Natural killer cell treated with Interleukin-12 subunit alpha and Interleukin-12 subunit beta and Interleukin-15 and Interleukin-18, amount 100 ng/mL, for 72 hours (primary cell): Measurements from ENCODE around the gene ADAMTS2. TPM values are rescaled to one million over a fixed set of nuclear protein-coding genes. Genes with fewer than 3 reads are reported as not detected.
A peak's percentile ranks its signal among the peaks of the same experiment; 100 is the strongest.

Experiments used
- ATAC-seq, 2 donors: fragments of 150-1000 bp; cut with Tn5 transposase in 1 of 2; sonication (Bioruptor Pico), chemical (Tn5 transposase) in 1 of 2; 2 replicates each; pipeline ENCODE4 v1.10.0; 2021
- DNase-seq: peaks from one replicate; pipeline ENCODE4 v3.0.0; 2022; ENCODE audit warnings: low spot score
- H3K27ac Mint-ChIP-seq, 2 donors: 1 replicate in 1 of 2; 2 replicates in 1 of 2; pipeline ENCODE4 v1.8.0; 2022; ENCODE audit warnings: mixed read lengths in 2 of 2, mild to moderate bottlenecking in 1 of 2, moderate library complexity in 1 of 2
- H3K27me3 Mint-ChIP-seq, 2 donors: 1 replicate in 1 of 2; 2 replicates in 1 of 2; pipeline ENCODE4 v1.8.0; 2022; ENCODE audit warnings: mixed read lengths in 2 of 2
- H3K36me3 Mint-ChIP-seq: one replicate; pipeline ENCODE4 v1.8.0; 2022; ENCODE audit warnings: mixed read lengths
- H3K4me1 Mint-ChIP-seq, 2 donors: 1 replicate in 1 of 2; 2 replicates in 1 of 2; pipeline ENCODE4 v1.8.0; 2022; ENCODE audit warnings: low read depth in 2 of 2, mixed read lengths in 2 of 2, mild to moderate bottlenecking in 1 of 2
- H3K4me3 Mint-ChIP-seq: one replicate; pipeline ENCODE4 v1.8.0; 2022; ENCODE audit warnings: mixed read lengths
- H3K9me3 Mint-ChIP-seq: 2 replicates; pipeline ENCODE4 v1.8.0; 2022; ENCODE audit warnings: mixed read lengths
- total RNA-seq, 2 donors: library from RNA; stranded (reverse); gene quantifications; one replicate each; pipeline ENCODE4 v1.2.3, GENCODE V29; 2022

ADAMTS2 gene
- total RNA-seq, 2 donors from 2014 or later = not detected

GRCh38 chr5:179368126-179368805 lies 23.0 kb upstream of the ADAMTS2 start:
- DNase-seq (peak; percentile 16), ATAC-seq (no peak)
- H3K9me3 Mint-ChIP-seq = no peaks in the 10 kb centered on the region
- no peaks in the 10 kb centered on the region for H3K27me3 Mint-ChIP-seq
- H3K4me1 Mint-ChIP-seq = no peaks in the 10 kb centered on the region
- no peak overlapping the region for H3K4me3 Mint-ChIP-seq
- H3K27ac Mint-ChIP-seq = no peak overlapping the region
- H3K36me3 Mint-ChIP-seq = no peaks in the 10 kb centered on the region

DNA sequence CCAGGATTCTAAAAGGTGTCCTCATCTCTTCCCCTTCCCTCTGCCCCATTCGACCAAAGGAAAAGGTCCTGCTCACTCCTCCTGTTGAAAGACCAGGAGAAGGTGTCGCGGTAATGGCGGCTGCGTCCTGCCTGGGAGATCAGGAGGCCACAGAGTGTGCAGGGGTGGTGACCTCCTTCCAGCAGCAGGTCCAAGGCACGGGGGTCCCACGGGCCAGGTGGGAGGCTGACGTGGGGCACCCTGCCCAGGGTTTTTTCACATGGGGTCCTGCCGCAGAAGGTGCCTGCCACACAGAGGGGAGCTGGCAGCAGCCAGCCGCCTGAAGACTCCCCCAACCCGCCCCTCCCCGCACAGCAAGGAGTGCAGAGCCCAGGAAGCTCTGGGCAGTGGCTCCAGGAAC lies 22.2 kb upstream of the ADAMTS2 start:
- H3K27ac Mint-ChIP-seq = no peak overlapping the region
- no peaks in the 10 kb centered on the region for H3K27me3 Mint-ChIP-seq
- ATAC-seq = no peak
- peak; percentile 58 for DNase-seq
- H3K4me1 Mint-ChIP-seq = no peaks in the 10 kb centered on the region
- no peaks in the 10 kb centered on the region for H3K36me3 Mint-ChIP-seq
- H3K4me3 Mint-ChIP-seq = no peak overlapping the region
- H3K9me3 Mint-ChIP-seq = no peaks in the 10 kb centered on the region

DNA sequence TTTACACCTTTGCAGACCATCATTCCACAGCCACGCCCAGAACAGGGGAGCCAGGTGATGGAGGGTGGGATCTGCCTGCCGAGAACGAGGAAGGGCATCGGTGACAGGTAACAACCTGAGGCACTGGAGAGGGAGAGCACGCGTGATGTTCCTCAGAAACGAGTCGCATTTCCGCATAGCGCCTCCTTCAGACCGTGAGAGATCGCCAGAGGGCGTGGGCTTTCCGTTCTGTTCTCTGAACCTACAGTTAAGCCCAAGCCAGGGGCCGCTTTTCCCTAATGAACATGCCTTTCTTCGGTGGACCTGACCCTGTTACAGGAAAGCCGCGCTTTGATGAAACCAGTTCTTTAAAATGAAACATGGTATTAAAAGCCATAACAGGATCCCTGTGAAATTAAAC lies 17.1 kb upstream of the ADAMTS2 start:
- peaks cover 4 to 5% of the 10 kb centered on the region in 2 donors for H3K27me3 Mint-ChIP-seq
- no peak for DNase-seq

DNA sequence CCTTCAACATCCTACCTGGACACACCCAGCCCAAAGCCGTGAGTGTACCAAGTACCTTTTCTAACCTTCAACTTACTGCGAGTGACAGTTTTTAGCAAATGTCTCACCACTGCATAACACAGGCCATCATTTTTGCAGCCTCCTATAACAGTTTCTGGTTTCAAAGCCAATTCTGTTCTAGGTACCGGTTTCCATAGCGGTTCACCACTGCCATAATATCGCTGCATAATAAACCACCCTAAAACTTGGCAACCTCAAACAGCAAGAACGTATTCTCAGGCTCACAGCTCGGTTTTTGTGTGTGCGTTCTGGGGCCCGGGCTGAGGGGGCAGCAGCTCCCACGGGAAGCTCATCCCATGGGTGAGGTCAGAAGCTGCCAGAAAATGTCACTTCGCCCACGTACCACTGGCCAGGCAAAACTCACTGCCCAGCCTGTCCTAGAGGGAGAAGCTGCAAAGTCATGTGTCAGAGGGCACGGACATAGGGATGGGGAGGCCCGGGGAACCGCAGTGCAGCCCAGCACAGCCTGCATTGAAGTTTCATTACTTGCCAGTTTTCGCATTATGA lies 15.9 kb upstream of the ADAMTS2 start:
- H3K27ac Mint-ChIP-seq = no peak overlapping the region
- H3K36me3 Mint-ChIP-seq = no peaks in the 10 kb centered on the region
- no peaks in the 10 kb centered on the region for H3K4me1 Mint-ChIP-seq
- peaks cover 4 to 5% of the 10 kb centered on the region in 2 donors for H3K27me3 Mint-ChIP-seq
- H3K4me3 Mint-ChIP-seq = no peak overlapping the region
- no peaks in the 10 kb centered on the region for H3K9me3 Mint-ChIP-seq
- DNase-seq = no peak
- no peak for ATAC-seq

More for the DNA sequence above, 17.1 kb upstream of the ADAMTS2 start:
- Mint-ChIP-seq H3K4me1 (no peaks in the 10 kb centered on the region), H3K36me3 (no peaks in the 10 kb centered on the region), H3K27ac (no peak overlapping the region), H3K4me3 (no peak overlapping the region), H3K9me3 (no peaks in the 10 kb centered on the region)
- ATAC-seq = no peak

DNA sequence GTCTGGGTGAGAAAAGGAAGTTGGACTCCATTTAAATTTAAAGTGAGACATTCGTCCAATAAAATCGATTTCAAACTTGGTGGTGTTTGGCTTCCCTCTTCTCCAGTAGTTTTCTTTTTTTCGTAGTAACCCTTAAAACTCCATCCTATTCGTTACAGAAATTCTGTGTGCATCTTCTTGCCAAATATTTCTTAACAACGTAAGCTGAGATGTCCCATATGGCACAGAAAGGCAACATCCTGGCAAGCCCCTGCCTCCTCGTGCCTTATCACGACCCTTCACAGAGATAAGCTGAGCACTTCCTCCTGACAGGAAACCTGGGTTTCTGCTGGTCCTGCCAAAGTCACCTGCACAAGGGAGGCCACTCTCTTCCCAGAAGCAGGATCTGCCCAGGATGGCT lies 11.8 kb upstream of the ADAMTS2 start:
- no peak overlapping the region for H3K4me3 Mint-ChIP-seq
- no peaks in the 10 kb centered on the region for H3K36me3 Mint-ChIP-seq
- DNase-seq = no peak
- no peak for ATAC-seq
- H3K4me1 Mint-ChIP-seq = no peaks in the 10 kb centered on the region
- H3K27me3 Mint-ChIP-seq = peaks cover 10% of the 10 kb centered on the region in 2 donors
- H3K9me3 Mint-ChIP-seq = no peaks in the 10 kb centered on the region
- H3K27ac Mint-ChIP-seq = no peak overlapping the region

- Mint-ChIP-seq H3K36me3 (no peaks in the 10 kb centered on the region), H3K27me3 (peaks cover 15 to 16% of the 10 kb centered on the region in 2 donors), H3K4me1 (no peaks in the 10 kb centered on the region), H3K4me3 (no peak overlapping the region), H3K9me3 (no peaks in the 10 kb centered on the region), H3K27ac (no peak overlapping the region)
- no peak for ATAC-seq
- no peak for DNase-seq
Measured at GRCh38 chr5:179355976-179356974, 11.0 kb upstream of the ADAMTS2 start.

DNA sequence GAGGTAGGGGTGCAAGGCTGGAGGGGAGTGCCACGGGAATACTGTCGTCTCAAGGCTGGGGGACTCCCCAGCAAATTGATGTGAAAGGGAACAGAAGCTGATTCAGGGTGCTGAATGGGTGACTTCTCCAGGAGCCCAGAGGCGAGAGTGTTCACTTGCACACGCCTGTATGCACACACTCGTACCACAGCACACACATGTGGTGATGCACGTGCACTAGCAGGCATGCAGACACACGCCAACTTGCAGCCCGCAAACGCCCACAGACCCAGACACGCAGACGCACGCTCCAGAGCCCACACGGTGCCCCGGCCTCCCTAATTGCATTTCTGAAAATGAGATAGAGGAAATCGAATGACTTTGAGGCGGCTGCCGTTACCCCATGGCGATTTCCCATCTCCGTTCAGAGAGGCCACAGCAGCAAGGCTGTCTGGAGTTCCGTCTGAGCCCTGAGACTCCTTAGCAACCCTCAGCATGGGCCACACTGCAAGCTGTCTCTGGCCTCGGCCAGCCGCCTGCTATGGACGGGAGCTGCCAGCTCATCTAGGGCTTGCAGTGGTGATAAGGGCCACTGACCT lies 9.1 kb upstream of the ADAMTS2 start:
- Mint-ChIP-seq H3K9me3 (no peaks in the 10 kb centered on the region), H3K27me3 (peaks cover 16 to 21% of the 10 kb centered on the region in 2 donors), H3K27ac (no peak overlapping the region), H3K4me3 (no peak overlapping the region), H3K4me1 (no peaks in the 10 kb centered on the region), H3K36me3 (no peaks in the 10 kb centered on the region)
- no peak for ATAC-seq
- DNase-seq = no peak

GRCh38 chr5:179348843-179349242 lies 3.6 kb upstream of the ADAMTS2 start:
- no peak for ATAC-seq
- Mint-ChIP-seq H3K27ac (no peak overlapping the region), H3K4me1 (no peaks in the 10 kb centered on the region), H3K9me3 (no peaks in the 10 kb centered on the region), H3K36me3 (no peaks in the 10 kb centered on the region), H3K27me3 (peaks cover 47 to 50% of the 10 kb centered on the region in 2 donors), H3K4me3 (no peak overlapping the region)
- no peak for DNase-seq

- DNase-seq (no peak), ATAC-seq (no peak)
- H3K4me3 Mint-ChIP-seq = no peak overlapping the region
- H3K4me1 Mint-ChIP-seq = no peaks in the 10 kb centered on the region
- H3K9me3 Mint-ChIP-seq = no peaks in the 10 kb centered on the region
- H3K36me3 Mint-ChIP-seq = no peaks in the 10 kb centered on the region
- peaks cover 52 to 53% of the 10 kb centered on the region in 2 donors for H3K27me3 Mint-ChIP-seq
- no peak overlapping the region for H3K27ac Mint-ChIP-seq
Measured at GRCh38 chr5:179348011-179348530, 2.8 kb upstream of the ADAMTS2 start.

DNA sequence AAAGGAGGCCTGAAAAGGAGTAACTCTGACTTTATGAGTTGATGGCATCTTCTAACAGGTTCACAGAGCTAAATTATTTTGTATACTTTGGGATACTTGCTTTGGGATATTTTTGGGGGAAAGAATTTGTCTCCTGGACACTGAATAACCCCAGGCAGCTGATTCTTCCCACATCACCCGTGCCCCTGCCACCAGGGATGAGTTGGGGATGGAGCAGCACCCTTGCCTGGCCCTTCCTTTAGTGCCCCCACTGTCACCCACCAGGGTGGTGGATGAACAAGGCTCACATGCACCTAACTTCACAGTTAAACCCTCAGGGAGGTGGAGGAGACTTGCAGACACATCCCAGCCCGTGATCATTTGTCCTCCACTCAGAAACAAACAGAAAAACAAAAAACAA lies 2.3 kb upstream of the ADAMTS2 start:
- Mint-ChIP-seq H3K36me3 (no peaks in the 10 kb centered on the region), H3K9me3 (no peaks in the 10 kb centered on the region), H3K4me1 (no peaks in the 10 kb centered on the region), H3K4me3 (no peak overlapping the region), H3K27me3 (peaks cover 55 to 56% of the 10 kb centered on the region in 2 donors), H3K27ac (no peak overlapping the region)
- ATAC-seq = no peak
- no peak for DNase-seq

- Mint-ChIP-seq H3K27me3 (peaks cover 55 to 58% of the 10 kb centered on the region in 2 donors), H3K4me3 (no peak overlapping the region), H3K4me1 (no peaks in the 10 kb centered on the region), H3K36me3 (no peaks in the 10 kb centered on the region), H3K9me3 (no peaks in the 10 kb centered on the region), H3K27ac (no peak overlapping the region)
- DNase-seq (no peak), ATAC-seq (no peak)
Measured at GRCh38 chr5:179346875-179347274, 1.6 kb upstream of the ADAMTS2 start.

DNA sequence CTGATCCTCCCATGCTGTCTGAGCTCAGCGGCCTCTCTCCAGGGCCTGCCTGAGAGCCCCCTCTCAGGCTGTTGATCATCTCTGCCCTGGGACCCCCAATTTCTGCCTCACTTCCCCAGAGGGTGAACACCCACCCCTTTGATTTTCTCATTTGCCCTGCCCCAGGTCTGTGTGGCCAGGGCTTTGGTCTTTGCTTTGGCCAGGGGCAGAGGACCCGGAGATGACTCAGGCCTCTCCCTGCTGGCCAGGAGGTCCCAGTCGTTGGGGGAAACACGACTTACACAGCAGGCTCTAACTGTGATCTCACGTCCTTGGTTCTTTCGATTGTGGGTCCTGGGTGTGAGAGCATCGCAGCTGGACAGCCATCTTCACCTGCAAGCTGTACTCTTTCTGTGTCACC lies 1.1 kb upstream of the ADAMTS2 start:
- no peaks in the 10 kb centered on the region for H3K4me1 Mint-ChIP-seq
- peaks cover 52 to 57% of the 10 kb centered on the region in 2 donors for H3K27me3 Mint-ChIP-seq
- no peak for DNase-seq
- no peak overlapping the region for H3K4me3 Mint-ChIP-seq
- H3K36me3 Mint-ChIP-seq = no peaks in the 10 kb centered on the region
- no peak overlapping the region for H3K27ac Mint-ChIP-seq
- ATAC-seq = no peak
- no peaks in the 10 kb centered on the region for H3K9me3 Mint-ChIP-seq

GRCh38 chr5:179345183-179345432 lies 153 bp downstream of the ADAMTS2 start:
- ATAC-seq = no peak
- no peaks in the 10 kb centered on the region for H3K9me3 Mint-ChIP-seq
- H3K27ac Mint-ChIP-seq = no peak overlapping the region
- no peaks in the 10 kb centered on the region for H3K4me1 Mint-ChIP-seq
- H3K27me3 Mint-ChIP-seq = peaks cover 57 to 58% of the 10 kb centered on the region in 2 donors
- H3K36me3 Mint-ChIP-seq = no peaks in the 10 kb centered on the region
- no peak for DNase-seq
- H3K4me3 Mint-ChIP-seq = no peak overlapping the region
